ENCODE data around the gene MORN1. TPM values are rescaled to one million over a fixed set of nuclear protein-coding genes. Genes with fewer than 3 reads are reported as not detected.

The MORN1 gene
- total and polyA plus RNA-seq, 2 of the 8 experiments (the other 6 are each of a cell fraction or from before 2014, with no cell fraction given): 5.0 to 9.1 TPM

GRCh38 chr1:2433936-2434655 is 42.7 kb upstream of the MORN1 start (continued):
- TF ChIP-seq CHD7 (IDR thresholded peaks at IDR 0.05; ENCODE audit: insufficient replicate concordance, low read length) (no peak), FOSL1 (IDR thresholded peaks at IDR 0.05; ENCODE audit: insufficient read depth, low read depth, low read length) (no peak), PHF8 (conservative IDR thresholded peaks at IDR 0.05; ENCODE audit: low read depth, low read length) (no peak), RXRA (IDR thresholded peaks at IDR 0.05; ENCODE audit: insufficient read depth, low read depth, low read length) (no peak), SP2 (IDR thresholded peaks at IDR 0.05; ENCODE audit: low read length) (no peak), RNF2 (IDR thresholded peaks at IDR 0.05; ENCODE audit: borderline replicate concordance, low read depth, low read length, missing control alignments, poor library complexity, severe bottlenecking) (no peak)

Data from H1 (cell line).